Rectal smooth muscle tissue (tissue), 1 donor: ENCODE measurements around the gene NKD1.
"Not testable (repeated sequence)": the region's sequence is repeated elsewhere in the genome, so short reads cannot be mapped to it uniquely, and the experiment has no call there.

Experiments
- H3K27ac ChIP-seq: one replicate; pipeline ENCODE4 v1.7.0; 2013; ENCODE audit warnings: low read depth, low read length, inconsistent platforms
- H3K27me3 ChIP-seq: one replicate; pipeline ENCODE4 v1.7.0; 2013; ENCODE audit warnings: low read length; ENCODE audit not compliant: control insufficient read depth, insufficient read depth
- H3K36me3 ChIP-seq: one replicate; pipeline ENCODE4 v1.7.0; 2013; ENCODE audit warnings: low read length; ENCODE audit not compliant: control insufficient read depth, insufficient read depth
- H3K4me1 ChIP-seq: one replicate; pipeline ENCODE4 v1.7.0; 2013; ENCODE audit warnings: low read length; ENCODE audit not compliant: control insufficient read depth, insufficient read depth
- H3K4me3 ChIP-seq: one replicate; pipeline ENCODE4 v1.7.0; 2013; ENCODE audit warnings: low read length
- H3K9ac ChIP-seq: one replicate; pipeline ENCODE4 v1.7.0; 2013; ENCODE audit warnings: low read length

Gene NKD1

GRCh38 chr16:50534958-50535357 lies 13.2 kb upstream of the NKD1 start:
- H3K4me1 ChIP-seq, result no peaks in the 10 kb centered on the region
- H3K27ac ChIP-seq, result no peak overlapping the region
- H3K36me3 ChIP-seq, result no peaks in the 10 kb centered on the region
- no peaks in the 10 kb centered on the region for H3K27me3 ChIP-seq
- no peak overlapping the region for H3K9ac ChIP-seq
- H3K4me3 ChIP-seq, result no peak overlapping the region

- H3K4me1 ChIP-seq, result no peaks in the 10 kb centered on the region
- no peak overlapping the region for H3K27ac ChIP-seq
- H3K36me3 ChIP-seq, result no peaks in the 10 kb centered on the region
- no peaks in the 10 kb centered on the region for H3K27me3 ChIP-seq
- H3K4me3 ChIP-seq, result no peak overlapping the region
- H3K9ac ChIP-seq, result no peak overlapping the region
Measured at GRCh38 chr16:50535506-50536257, 12.5 kb upstream of the NKD1 start.

- not testable (repeated sequence) for H3K27ac ChIP-seq, H3K4me3 ChIP-seq, H3K9ac ChIP-seq, H3K27me3 ChIP-seq, H3K36me3 ChIP-seq, H3K4me1 ChIP-seq
Measured at GRCh38 chr16:50536258-50536645, 11.9 kb upstream of the NKD1 start.

GRCh38 chr16:50537533-50538290 lies 10.5 kb upstream of the NKD1 start:
- H3K4me3 ChIP-seq, result no peak overlapping the region
- H3K27ac ChIP-seq, result no peak overlapping the region
- no peak overlapping the region for H3K9ac ChIP-seq
- H3K4me1 ChIP-seq, result no peaks in the 10 kb centered on the region
- H3K27me3 ChIP-seq, result no peaks in the 10 kb centered on the region
- H3K36me3 ChIP-seq, result no peaks in the 10 kb centered on the region

GRCh38 chr16:50538411-50539052 lies 9.7 kb upstream of the NKD1 start:
- Histone ChIP-seq H3K4me1 (no peaks in the 10 kb centered on the region), H3K36me3 (no peaks in the 10 kb centered on the region), H3K4me3 (no peak overlapping the region), H3K27ac (no peak overlapping the region), H3K27me3 (no peaks in the 10 kb centered on the region), H3K9ac (no peak overlapping the region)

- no peaks in the 10 kb centered on the region for H3K27me3 ChIP-seq
- H3K4me1 ChIP-seq, result no peaks in the 10 kb centered on the region
- H3K27ac ChIP-seq, result no peak overlapping the region
- H3K36me3 ChIP-seq, result no peaks in the 10 kb centered on the region
- no peak overlapping the region for H3K9ac ChIP-seq
- no peak overlapping the region for H3K4me3 ChIP-seq
Measured at GRCh38 chr16:50539053-50539695, 9.0 kb upstream of the NKD1 start.

- Histone ChIP-seq H3K9ac (no peak overlapping the region), H3K27ac (no peak overlapping the region), H3K36me3 (no peaks in the 10 kb centered on the region), H3K4me1 (no peaks in the 10 kb centered on the region), H3K4me3 (no peak overlapping the region), H3K27me3 (no peaks in the 10 kb centered on the region)
Measured at GRCh38 chr16:50539822-50540710, 8.1 kb upstream of the NKD1 start.

GRCh38 chr16:50540711-50541007 lies 7.5 kb upstream of the NKD1 start:
- Histone ChIP-seq H3K27ac (no peak overlapping the region), H3K4me3 (no peak overlapping the region), H3K9ac (no peak overlapping the region), H3K36me3 (no peaks in the 10 kb centered on the region), H3K4me1 (no peaks in the 10 kb centered on the region), H3K27me3 (no peaks in the 10 kb centered on the region)

GRCh38 chr16:50542703-50543102 lies 5.5 kb upstream of the NKD1 start:
- Histone ChIP-seq H3K27me3 (no peaks in the 10 kb centered on the region), H3K4me1 (no peaks in the 10 kb centered on the region), H3K36me3 (no peaks in the 10 kb centered on the region), H3K27ac (no peak overlapping the region), H3K9ac (no peak overlapping the region), H3K4me3 (no peak overlapping the region)

- no peaks in the 10 kb centered on the region for H3K27me3 ChIP-seq
- H3K4me3 ChIP-seq, result no peak overlapping the region
- no peaks in the 10 kb centered on the region for H3K36me3 ChIP-seq
- no peaks in the 10 kb centered on the region for H3K4me1 ChIP-seq
- H3K27ac ChIP-seq, result no peak overlapping the region
- H3K9ac ChIP-seq, result no peak overlapping the region
Measured at GRCh38 chr16:50546125-50546524, 2.1 kb upstream of the NKD1 start.

GRCh38 chr16:50547340-50548124 lies 664 bp upstream of the NKD1 start:
- no peaks in the 10 kb centered on the region for H3K27me3 ChIP-seq
- H3K9ac ChIP-seq, result no peak overlapping the region
- no peaks in the 10 kb centered on the region for H3K36me3 ChIP-seq
- H3K4me3 ChIP-seq, result peak overlapping the region; percentile 78
- no peak overlapping the region for H3K27ac ChIP-seq
- H3K4me1 ChIP-seq, result no peaks in the 10 kb centered on the region
